ENCODE results near the gene DLG4.

The DLG4 gene

GRCh38 chr17:7215652-7216180, 3.9 kb downstream of the DLG4 start:
- Histone ChIP-seq H3K4me3 (ENCODE audit: low read depth, low read length) (peak overlapping the region; percentile 69), H3K36me3 (replicated peaks) (no peaks in the 10 kb centered on the region), H3K27me3 (replicated peaks) (no peaks in the 10 kb centered on the region), H3K27ac (peak overlapping the region; percentile 57)
- in situ Hi-C loops (cut with HindIII; ENCODE audit: low pct_ligation_motif_present, low sequenced_read_pairs): no loop called here
- no peak for TF ChIP-seq CTCF (IDR thresholded peaks at IDR 0.05; ENCODE audit: low read depth, low read length, missing control alignments)
- no peak for DNase-seq

- in situ Hi-C loops (cut with HindIII; ENCODE audit: low pct_ligation_motif_present, low sequenced_read_pairs): no loop called here
- no peaks in the 10 kb centered on the region for H3K36me3 ChIP-seq (replicated peaks)
- peak overlapping the region; percentile 57 for H3K27ac ChIP-seq
- TF ChIP-seq CTCF (IDR thresholded peaks at IDR 0.05; ENCODE audit: low read depth, low read length, missing control alignments): no peak
- DNase-seq: no peak
- H3K27me3 ChIP-seq (replicated peaks): no peaks in the 10 kb centered on the region
- peak overlapping the region; percentile 58 for H3K4me3 ChIP-seq (ENCODE audit: low read depth, low read length)
These were observed 4.4 kb downstream of the DLG4 start for GRCh38 chr17:7215136-7215638.

GRCh38 chr17:7214300-7215135, 5.1 kb downstream of the DLG4 start:
- Histone ChIP-seq H3K4me3 (ENCODE audit: low read depth, low read length) (peak overlapping the region; percentile 58), H3K27me3 (replicated peaks) (no peaks in the 10 kb centered on the region), H3K36me3 (replicated peaks) (no peaks in the 10 kb centered on the region), H3K27ac (peak overlapping the region; percentile 57)
- in situ Hi-C loops (cut with HindIII; ENCODE audit: low pct_ligation_motif_present, low sequenced_read_pairs): no loop called here
- peak; percentile 75 for TF ChIP-seq CTCF (IDR thresholded peaks at IDR 0.05; ENCODE audit: low read depth, low read length, missing control alignments)
- DNase-seq: peak; percentile 97

GRCh38 chr17:7213895-7214299, 5.7 kb downstream of the DLG4 start:
- in situ Hi-C loops (cut with HindIII; ENCODE audit: low pct_ligation_motif_present, low sequenced_read_pairs): no loop called here
- peak; percentile 76 for TF ChIP-seq CTCF (IDR thresholded peaks at IDR 0.05; ENCODE audit: low read depth, low read length, missing control alignments)
- DNase-seq: peak; percentile 70
- no peaks in the 10 kb centered on the region for H3K36me3 ChIP-seq (replicated peaks)
- H3K4me3 ChIP-seq (ENCODE audit: low read depth, low read length): peak overlapping the region; percentile 58
- H3K27me3 ChIP-seq (replicated peaks): no peaks in the 10 kb centered on the region
- peak overlapping the region; percentile 57 for H3K27ac ChIP-seq

GRCh38 chr17:7211491-7212273, 8.0 kb downstream of the DLG4 start:
- in situ Hi-C loops (cut with HindIII; ENCODE audit: low pct_ligation_motif_present, low sequenced_read_pairs): no loop called here

More at GRCh38 chr17:7211491-7212273, 8.0 kb downstream of the DLG4 start:
- no peak for TF ChIP-seq CTCF (IDR thresholded peaks at IDR 0.05; ENCODE audit: low read depth, low read length, missing control alignments)
- H3K36me3 ChIP-seq (replicated peaks): no peaks in the 10 kb centered on the region
- no peaks in the 10 kb centered on the region for H3K27me3 ChIP-seq (replicated peaks)
- H3K27ac ChIP-seq: no peak overlapping the region
- peak overlapping the region; percentile 38 for H3K4me3 ChIP-seq (ENCODE audit: low read depth, low read length)
- no peak for DNase-seq
